Germinal center (tissue), 1 donor: ENCODE measurements around the gene SIMC1.
A peak's percentile ranks its signal among the peaks of the same experiment; 100 is the strongest.
"Not testable (repeated sequence)": the region's sequence is repeated elsewhere in the genome, so short reads cannot be mapped to it uniquely, and the experiment has no call there.

Source experiments
- DNase-seq: peaks from one replicate; pipeline ENCODE4 v3.0.0; 2012; ENCODE audit warnings: mixed read lengths, low spot score

SIMC1 gene

DNA sequence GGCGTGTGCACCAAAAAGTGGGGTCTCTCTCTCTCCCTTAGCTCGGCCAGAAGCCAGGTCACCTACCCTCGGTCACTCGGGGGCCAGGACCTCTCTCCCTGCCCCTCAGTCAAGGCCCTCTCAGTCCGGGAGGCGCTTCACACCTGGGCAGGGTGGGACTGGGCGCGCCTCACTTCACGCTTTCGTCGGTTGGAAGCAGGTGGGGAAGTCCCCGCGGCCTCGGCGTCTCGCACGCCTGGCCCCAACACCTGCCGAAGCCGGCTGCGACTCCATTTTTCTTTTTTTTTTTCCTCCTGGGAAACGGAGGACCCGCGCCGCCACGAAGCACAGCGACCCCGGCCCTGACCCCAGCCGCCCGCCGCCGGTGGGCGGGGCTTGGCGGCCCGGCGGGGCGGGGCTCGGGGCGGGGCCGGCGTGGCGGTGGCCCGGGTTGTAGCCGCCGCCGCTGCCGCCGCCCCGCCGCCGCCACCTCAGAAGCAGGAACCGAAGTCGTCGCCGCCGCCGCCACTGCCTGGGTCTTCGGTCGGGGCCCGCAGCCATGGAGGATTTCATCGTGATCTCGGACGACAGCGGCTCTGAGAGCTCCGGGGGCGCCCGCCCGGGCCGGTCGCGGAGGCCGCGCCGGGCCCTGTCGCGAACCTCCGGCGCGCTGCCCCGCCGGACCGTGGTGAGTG, at the start of gene SIMC1:
SIMC1 (plus strand) TSS at position 454 of the 674 bp plus-strand sequence; CDS start at position 539, 85 bp downstream.
- DNase-seq = peak; percentile 72

DNA sequence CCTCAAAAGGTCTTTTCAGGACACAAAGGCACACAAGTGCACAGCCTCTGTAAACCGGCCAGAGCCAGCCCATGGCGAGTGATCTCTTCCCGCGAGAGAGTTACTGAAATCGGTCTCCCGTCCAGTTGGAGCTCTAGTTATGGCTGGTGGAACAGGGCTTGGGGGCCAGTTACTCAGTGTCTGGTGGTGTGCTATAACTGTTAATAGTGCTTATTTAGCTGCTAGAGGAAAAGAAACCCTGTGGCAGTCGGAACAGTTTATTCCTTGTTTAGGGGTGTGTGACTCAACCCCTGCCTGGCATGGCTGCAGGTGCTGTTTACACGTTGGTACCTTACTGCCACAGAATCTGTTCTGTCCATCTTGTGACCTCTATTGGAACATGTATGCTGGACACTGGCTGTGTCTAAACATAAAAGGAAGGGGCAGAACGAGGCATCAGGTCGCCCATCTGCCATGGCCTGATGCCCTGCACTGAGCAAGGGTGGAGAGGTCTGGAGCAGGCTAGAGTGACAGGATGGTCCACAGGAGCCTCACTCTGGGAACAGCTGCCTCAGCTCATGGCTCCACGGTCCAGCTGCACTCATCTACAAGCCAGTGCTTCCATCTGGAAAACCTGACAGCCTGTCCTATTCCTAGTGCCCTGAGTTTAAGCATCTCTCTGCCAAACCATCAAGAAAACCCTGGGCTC, 49.6 kb upstream of the SIMC1 start:
- DNase-seq = no peak

DNA sequence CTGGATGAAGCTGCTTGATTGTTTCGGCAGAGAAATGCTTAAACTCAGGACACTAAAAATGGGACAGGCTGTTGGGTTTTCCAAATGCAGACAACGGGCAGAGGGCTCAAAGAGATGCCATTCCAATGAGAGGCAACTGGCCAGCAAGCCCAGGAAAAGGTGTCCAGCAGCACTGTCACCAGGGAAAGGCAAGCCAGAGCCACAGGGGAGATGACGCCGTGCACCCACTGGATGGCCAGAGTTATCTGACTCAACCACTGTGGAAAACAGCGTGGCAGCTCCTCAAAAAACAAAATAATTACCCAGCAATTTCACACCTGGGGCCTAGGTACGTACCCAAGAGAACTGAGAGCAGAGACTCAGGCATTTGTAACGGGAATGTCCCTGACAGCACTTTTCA, 48.4 kb upstream of the SIMC1 start:
- no peak for DNase-seq

DNA sequence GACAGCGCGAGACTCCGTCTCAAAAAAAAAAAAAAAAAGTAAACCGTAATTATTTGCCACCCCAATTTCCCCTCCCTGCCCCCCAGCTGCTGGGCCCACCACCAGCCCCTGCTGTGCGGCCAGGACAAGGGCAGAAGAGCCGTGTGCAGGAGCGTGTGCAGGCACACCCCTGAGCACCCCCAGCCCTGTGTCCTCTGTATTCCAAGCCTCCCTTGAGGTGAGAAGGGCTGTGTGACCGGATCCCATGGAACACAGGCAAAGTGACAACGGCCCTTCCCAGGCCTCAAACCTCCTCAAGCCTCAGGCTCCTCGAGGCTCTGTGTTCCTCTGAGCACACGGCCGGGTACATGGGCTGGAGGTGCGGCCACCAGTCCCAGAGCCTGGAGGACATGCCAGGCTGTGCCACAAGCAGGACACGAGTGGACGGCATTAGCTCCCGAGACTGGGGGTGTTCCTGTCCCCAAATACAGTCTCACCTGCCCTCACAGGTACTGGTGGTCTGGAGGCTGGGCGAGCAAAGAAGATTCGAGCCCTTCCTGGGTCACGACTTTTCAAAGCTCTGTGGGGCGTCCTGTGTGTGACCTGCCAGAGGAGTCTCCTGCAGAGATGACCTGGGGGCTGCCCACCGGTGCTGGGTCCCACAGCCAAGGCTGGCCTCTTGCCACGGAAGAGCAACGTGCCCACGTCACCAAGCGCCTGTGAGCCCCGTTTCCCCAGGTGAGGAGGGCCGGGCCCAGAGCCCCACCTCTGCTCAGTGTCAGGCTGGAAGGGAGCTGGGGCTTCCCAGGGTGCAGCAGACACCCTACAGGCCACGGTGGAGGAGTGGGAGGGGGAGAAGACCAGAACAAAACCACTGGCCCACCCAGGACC, 47.1 kb upstream of the SIMC1 start:
- DNase-seq = no peak

DNA sequence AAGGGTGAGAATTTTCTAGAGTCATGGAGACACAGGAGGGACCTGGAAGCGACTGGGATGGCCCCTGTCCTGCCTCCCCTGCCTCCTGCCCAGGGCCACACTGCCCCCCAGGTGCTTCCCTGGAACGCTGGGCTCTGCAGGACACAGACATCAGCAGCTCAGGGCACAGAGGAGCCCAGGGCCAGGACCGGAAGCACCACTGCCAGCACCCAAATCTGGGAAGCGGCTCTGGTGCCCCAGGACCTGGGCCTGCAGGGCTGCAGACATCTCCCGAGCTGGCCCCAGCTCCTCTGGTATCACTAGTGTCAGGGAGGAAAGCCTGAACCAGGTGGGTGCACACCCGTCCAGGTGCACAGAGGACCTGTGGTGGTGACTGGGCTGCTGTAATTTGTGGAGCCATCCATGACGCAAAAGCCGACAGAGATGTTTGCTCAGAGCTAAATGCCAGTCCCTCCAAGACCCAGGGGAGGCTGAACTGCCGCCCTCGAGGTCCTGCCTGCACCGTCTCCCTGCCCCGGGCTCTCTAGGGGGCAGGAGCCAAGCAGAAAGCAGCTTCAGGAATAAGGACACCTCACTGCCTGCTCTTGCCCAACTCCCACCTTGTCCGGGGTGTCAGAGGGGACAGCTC, 46.0 kb upstream of the SIMC1 start:
- DNase-seq = no peak

DNA sequence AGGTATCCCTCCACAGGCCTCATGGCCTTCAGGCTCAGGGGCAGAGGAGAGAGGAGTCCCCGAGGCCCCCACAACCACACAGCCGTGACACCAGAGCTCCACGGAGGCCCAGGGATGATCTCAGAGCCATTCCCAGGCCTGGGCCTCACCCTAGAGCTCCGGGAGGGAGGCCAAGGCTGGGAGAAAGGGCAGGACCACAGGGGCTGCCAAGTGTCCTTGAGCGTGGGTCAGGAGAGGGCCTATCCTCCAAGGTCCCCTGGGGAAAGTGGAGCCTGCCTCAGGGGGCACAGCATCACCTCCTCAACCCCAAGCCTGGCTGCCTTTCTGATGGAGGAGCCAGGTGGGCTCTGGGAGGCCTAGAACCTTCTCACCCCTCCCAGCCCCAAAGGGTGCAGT, 45.5 kb upstream of the SIMC1 start:
- not testable (repeated sequence) for DNase-seq

DNA sequence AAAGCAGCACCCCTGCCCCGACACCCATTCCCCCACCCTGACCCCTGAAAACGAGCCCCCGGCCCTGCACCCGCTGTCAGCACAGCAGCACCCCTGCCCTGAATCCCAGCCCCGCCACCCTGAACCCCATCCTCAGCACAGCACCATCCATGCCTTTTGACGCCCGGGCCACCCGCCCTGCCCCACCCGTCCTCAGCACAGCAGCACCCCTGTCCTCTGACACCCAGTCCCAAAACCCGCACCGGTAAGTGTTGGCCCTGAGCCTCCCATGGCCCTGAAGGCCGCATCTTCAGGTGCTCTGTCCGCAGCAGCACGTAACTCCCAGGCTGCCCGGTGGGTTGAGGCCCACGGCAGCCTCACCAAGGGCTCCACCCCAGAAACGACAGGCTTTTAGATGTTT, 44.6 kb upstream of the SIMC1 start:
- DNase-seq = not testable (repeated sequence)

DNA sequence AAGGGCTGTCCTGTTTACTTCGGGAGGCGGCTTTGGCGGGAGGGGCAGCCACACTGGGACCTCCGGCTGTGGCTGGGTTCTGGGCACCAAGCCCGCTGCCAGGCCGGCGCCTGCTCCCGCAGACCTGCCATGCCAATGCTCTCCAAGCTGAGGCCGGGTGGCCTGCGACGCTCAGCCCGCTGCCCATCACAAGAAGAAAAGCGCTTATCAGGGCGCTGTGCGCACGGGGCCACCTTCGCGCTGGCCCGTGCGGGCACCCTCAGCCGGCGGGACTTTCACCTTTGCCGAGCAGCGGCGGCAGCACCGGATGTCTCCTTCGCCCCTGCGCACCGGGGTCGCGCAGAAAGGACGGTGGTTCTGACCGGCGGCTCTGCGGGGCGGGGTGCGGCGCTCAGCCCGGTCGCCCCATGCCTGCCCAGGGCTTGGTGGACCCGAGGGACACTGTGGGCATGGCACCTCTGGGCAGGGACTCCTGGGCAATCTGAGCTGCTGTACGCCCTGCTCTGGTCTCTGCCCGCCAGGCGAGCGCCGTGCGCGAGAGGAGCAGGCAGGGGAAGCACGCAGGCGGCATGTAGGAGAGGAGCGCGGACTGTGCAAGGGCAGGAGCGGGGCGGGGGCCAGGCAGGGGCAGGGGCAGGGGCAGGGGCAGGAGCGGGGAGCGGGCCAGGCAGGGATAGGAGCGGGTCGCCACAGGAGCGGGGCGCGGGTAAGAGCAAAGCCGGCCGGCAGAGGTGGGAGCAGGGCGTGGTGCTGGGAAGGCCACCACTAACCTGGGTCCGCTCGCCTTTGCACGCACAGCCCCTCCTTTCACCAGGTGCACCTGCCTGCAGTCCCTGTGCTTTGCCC, 43.8 kb upstream of the SIMC1 start:
- DNase-seq = not testable (repeated sequence)

DNA sequence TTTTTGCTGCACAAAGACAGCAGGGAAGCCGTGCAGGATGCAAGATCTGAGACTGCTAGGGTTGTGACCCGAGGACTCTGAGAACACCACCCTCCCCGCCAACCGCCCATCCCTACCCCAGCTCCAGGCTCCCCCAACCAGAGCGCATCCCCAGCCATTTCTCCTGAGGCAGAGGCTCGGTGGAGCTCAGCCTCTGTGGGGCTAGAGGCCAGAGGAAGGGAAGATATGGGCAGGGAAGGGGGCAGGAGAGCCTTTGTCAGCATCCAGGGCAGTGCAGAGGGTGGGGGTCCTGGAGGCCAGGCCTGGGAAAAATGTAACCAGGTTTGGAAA, 43.2 kb upstream of the SIMC1 start:
- not testable (repeated sequence) for DNase-seq

DNA sequence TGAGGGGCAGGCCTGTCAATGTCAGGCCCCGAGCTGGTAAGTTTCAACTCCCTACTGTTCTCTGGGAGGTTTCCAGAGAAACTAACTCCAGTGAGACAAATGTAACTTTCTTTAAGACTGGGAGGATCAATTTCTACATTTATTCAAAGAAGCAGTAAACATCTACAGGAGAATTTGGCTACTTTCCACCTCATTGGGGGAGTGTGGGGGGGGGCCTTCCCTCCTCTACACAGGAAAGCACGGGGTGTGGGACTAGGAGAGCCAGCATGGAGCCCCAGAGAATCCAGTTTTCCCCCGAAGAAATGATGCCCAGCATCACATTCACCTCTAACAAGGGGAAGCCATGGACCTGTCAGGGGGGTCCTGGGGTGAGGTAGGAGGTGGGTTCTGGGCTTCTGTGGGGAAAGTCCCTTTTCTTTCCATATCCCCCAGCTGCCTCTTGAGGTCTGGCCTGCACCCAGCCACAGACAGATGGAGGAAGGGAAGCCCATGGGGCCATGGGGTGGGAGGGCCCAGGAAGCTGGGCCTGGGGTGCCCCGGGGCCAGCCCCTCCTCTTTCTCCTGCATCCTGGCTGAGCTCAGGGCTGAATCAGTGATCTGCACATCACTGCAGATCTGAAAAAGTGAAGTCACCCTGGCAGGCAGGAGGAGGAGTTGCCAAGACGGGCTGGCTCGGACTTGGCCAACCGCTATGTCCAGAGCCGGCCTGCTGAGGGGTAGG, 42.6 kb upstream of the SIMC1 start:
- not testable (repeated sequence) for DNase-seq

DNA sequence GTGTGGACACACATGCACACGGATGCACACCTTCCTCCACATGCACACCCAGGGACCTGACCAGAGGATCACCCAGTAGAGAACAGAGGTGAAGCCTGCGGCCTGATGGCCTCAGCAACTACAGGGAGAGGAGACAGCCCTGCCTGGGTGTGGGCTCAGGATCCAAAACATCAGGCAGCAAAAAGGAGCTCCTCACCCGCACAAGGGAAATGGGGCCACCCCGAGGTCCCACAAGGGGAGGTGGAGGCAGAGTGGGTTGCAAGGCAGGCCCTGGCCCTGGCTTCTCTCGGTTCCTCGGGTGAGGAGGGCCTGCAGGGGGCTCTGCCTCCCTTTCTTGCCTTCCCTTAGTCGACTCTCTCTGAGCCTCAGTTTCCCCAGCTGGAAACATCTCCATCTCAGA, 41.4 kb upstream of the SIMC1 start:
- not testable (repeated sequence) for DNase-seq

DNA sequence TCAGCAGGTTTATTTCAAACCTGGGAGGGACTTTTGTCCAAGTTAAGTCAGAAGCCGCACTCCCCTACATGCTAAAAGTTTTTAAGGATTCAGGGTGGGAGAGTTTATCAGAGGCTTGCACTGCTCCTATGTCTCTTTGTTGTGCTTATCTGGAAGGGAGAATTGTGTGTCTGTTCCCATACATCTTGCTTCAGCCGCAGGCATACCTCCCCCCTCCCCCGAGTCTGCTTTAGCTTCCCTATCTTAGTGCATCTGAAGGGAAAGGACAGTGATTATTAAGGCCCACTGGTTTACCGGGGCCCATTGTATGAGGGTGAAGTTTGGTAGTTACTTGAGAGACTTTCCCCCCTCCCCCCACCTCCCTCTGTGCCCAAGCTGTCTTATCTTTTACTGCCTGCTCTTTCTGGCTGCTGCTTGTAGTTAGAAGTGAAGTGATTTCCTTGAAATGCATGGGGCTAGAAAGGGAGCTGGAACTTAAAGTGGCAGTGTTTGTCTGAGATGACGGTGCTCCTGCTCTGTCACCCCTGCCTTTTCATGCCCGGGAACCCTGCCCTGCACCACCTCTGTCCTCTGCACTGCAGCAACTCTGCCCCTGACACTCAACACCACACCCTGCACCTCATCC, 40.9 kb upstream of the SIMC1 start:
- DNase-seq = not testable (repeated sequence)

DNA sequence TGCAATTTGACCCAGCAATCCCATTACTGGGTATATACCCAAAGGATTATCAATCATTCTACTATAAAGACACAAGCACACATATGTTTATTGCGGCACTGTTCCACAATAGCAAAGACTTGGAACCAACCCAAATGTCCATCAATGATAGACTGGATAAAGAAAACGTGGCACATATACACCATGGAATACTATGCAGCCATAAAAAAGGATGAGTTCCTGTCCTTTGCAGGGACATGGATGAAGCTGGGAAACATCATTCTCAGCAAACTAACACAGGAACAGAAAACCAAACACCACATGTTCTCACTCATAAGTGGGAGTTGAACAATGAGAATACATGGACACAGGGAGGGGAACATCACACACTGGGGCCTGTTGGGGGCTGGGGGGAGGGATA, 39.9 kb upstream of the SIMC1 start:
- not testable (repeated sequence) for DNase-seq

DNA sequence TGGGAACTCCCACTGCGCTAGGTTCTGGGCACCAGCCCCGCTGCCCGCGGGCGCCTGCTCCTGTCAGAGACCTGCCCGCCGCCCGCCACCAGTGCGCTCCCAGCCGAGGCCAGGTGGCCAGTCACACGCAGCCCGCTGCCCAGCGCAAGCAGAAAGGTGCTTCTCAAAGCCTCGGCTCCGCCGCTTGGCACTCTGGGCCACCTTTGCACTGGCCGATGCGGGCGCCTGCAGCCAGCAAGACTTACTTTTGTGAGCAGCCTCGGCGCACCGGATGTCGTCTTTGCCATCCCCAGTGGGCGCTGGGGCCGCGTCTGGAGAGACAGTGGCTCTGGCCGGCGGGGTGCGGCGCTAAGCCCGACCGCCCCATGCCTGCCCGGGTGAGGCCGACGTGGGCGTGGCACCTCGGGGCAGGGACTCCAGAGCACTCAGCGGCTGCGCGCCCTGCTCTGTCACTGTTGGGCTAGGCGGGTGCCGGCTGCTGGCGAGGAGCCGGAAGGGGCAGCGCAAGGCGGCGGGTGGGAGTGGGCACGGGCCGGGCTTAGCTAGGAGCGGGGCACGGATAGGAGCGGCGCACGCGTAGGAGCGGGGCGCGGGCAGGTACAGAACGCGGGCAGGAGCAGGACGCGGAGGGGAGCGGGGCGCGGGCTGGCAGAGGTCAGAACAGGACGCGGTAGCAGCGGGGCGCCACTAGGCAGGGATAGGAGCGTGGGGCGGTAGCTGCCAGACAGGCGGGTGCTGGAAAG, 39.1 kb upstream of the SIMC1 start:
- DNase-seq = not testable (repeated sequence)

DNA sequence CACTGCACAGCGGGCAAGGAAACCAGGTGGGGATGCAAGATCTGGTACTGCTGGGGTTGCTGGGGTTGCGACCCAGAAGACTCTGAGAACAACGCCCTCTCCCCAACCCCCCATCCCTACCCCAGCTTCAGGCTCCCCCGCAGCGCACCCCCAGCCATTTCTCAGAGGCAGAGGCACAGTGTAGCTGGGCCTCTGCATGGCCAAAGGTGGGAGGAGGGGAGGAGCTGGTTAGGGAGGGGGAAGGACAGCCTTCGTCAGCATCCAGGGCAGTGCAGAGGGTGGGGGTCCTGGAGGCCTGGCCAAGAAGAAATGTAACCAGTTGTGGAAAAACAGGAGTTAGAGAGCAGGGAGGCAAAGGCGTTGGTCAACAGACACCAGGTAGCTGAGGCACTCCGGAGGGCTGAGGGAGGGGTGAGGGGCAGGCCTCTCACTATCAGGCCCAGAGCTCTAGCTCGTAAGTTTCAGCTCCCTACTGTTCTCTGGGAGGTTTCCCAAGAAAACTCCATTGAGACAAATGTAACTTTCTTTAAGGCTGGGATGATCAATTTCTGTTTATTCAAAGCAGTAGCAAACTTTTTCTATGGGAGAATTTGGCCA, 38.3 kb upstream of the SIMC1 start:
- not testable (repeated sequence) for DNase-seq

DNA sequence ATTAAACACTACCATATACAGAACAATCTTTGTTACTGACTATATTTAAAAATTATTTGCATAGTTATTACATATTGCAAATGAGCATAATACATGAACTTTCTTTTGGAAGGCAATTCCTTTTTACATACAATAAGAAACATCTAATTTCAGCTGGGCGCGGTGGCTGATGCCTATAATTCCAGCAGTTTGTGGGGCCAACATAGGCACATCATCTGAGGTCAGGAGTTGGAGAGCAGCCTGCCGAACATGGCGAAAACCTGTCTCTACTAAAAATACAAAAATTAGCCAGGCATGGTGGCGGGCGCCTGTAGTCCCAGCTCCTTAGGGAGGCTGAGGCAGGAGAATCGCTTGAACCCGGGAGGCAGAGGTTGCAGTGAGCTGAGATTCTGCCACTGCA, 36.4 kb upstream of the SIMC1 start:
- DNase-seq = no peak

DNA sequence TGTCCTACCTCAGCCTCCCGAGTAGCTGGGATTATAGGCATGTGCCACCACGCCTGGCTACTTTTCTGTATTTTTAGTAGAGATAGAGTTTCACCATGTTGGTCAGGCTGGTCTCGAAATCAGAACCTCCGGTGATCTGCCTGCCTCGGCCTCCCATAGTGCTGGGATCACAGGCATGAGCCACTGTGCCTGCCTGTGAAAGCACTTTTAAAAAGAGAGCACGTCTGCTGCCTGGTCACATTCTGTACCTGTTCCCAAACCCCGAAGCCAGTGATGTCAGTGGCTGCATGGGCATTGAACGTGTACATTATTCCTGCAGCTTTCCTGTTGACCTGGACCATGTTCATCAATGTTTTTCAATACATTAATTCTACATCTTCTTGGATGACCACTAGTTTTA, 35.1 kb upstream of the SIMC1 start:
- no peak for DNase-seq

DNA sequence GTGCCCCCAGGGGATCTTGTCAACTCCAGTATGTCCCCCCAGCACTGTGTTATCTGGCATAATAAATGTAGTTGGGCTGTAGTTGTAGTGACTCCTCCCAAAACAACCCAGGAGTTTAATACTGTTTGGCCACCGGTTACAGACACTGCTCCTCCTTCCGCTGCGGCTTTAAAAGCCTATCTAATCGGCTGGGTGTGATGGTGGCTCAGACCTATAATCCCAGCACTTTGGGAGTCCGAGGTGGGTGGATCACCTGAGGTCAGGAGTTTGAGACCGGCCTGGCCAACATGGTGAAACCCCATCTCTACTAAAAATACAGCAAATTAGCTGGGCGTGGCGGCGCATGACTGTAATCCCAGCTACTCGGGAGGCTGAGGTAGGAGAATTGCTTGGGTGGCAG, 34.7 kb upstream of the SIMC1 start:
- DNase-seq = not testable (repeated sequence)

DNA sequence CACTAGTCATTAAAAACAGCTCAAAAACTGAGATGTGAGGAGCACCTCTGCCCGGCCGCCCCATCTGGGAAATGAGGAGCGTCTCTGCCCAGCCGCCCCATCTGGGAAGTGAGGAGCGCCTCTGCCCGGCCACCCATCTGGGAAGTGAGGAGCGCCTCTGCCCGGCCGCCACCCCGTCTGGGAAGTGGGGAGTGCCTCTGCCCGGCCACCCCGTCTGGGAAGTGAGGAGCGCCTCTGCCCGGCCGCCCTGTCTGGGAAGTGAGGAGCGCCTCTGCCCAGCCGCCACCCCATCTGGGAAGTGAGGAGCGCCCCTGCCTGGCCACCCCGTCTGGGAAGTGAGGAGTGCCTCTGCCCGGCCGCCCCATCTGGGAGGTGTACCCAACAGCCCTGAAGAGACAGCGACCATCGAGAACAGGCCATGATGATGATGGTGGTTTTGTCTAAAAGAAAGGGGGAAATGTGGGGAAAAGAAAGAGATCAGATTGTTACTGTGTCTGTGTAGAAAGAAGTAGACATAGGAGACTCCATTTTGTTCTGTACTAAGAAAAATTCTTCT, 23.7 kb upstream of the SIMC1 start:
- DNase-seq = not testable (repeated sequence)
